Measurements from ENCODE around the gene B4GALT1.
"Not testable (repeated sequence)": the region's sequence is repeated elsewhere in the genome, so short reads cannot be mapped to it uniquely, and the experiment has no call there.

The B4GALT1 gene

GRCh38 chr9:33092634-33093033, 74.5 kb downstream of the B4GALT1 start:
- no peak for DNase-seq

GRCh38 chr9:33085672-33086071, 81.5 kb downstream of the B4GALT1 start:
- DNase-seq = not testable (repeated sequence)

GRCh38 chr9:33082538-33083326, 84.4 kb downstream of the B4GALT1 start:
- DNase-seq = no peak

- peak in 1 of 2 donors; percentile 33 for DNase-seq
Measured at GRCh38 chr9:33082128-33082527, 85.0 kb downstream of the B4GALT1 start.

GRCh38 chr9:33081128-33081851, 85.8 kb downstream of the B4GALT1 start:
- peak; percentile 86 to 91 for DNase-seq

GRCh38 chr9:33080534-33080933, 86.6 kb downstream of the B4GALT1 start:
- DNase-seq = peak in 1 of 2 donors; percentile 30

- peak; percentile 98 for DNase-seq
Measured at GRCh38 chr9:33076046-33077004, 90.8 kb downstream of the B4GALT1 start, which contains the start of gene SMU1. Gene SMU1, minus strand, starts transcription at chr9:33076674. Its CDS starts 66 bp downstream, at chr9:33076608.

GRCh38 chr9:33068991-33069390, 98.1 kb downstream of the B4GALT1 start:
- DNase-seq = no peak

- DNase-seq = no peak
Measured at GRCh38 chr9:33065157-33066076, 101.7 kb downstream of the B4GALT1 start.
